SH-SY5Y (cell line): ENCODE measurements around the gene PSMD5.

ENCODE experiments used
- GATA2 ChIP-seq: IDR thresholded peaks from 2 replicates; pipeline ENCODE4 v1.6.1; 2011; ENCODE audit warnings: mild to moderate bottlenecking, low read depth, low read length
- GATA3 ChIP-seq: IDR thresholded peaks from 2 replicates; pipeline ENCODE4 v1.6.1; 2011; ENCODE audit warnings: low read depth, mild to moderate bottlenecking, low read length, moderate library complexity

DNA sequence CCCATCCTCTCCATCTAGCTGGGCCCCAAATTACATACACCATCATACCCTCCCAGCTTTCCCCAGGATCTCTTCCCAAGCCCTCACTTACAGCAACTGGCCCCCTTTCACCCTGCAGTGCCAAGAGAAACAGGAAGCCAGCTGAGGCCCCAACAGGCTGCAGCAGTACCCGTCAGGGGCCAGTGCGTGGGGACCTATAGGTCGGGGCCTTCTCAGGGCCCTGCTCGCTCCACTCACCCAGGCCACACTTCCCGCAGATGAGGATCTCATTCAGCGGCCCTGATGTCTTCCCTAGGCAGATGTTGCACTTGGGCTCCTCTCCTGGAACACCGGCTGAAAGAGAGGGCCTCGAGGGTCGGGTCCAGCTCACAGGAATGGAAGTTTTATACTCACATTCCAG is 27.5 kb upstream of the PSMD5 start:
- no peak for TF ChIP-seq GATA2
- TF ChIP-seq GATA3, result no peak
